SU-DHL-6 (cell line): ENCODE measurements around the gene CPNE4.

Experiments
- H2AFZ ChIP-seq: fragments of 200-600 bp; sonication (generic); 2 replicates; pipeline ENCODE4 v1.6.1; 2014; ENCODE audit warnings: low read depth, mild to moderate bottlenecking, moderate library complexity, mixed read lengths, antibody characterized with exemption, low read length; ENCODE audit not compliant: severe bottlenecking
- H3F3A ChIP-seq: fragments of 200-600 bp; shearing (Covaris generic); 2 replicates; pipeline ENCODE4 v1.6.0; 2016; ENCODE audit warnings: antibody characterized with exemption, mild to moderate bottlenecking; ENCODE audit not compliant: insufficient read depth
- H3K27ac ChIP-seq: fragments of 200-600 bp; sonication (generic); 2 replicates; pipeline ENCODE4 v1.5.1; 2016; ENCODE audit warnings: low read depth, mild to moderate bottlenecking, low read length, moderate library complexity, mixed read lengths
- H3K27me3 ChIP-seq: fragments of 200-600 bp; sonication (generic), shearing (Covaris generic); 2 replicates; pipeline ENCODE4 v1.6.0; 2014; ENCODE audit warnings: mild to moderate bottlenecking, low read length
- H3K36me3 ChIP-seq: fragments of 200-600 bp; sonication (generic); 2 replicates; pipeline ENCODE4 v1.6.1; 2014; ENCODE audit warnings: mild to moderate bottlenecking, low read length, mixed read lengths
- H3K4me2 ChIP-seq: fragments of 300-600, 200-600 bp; shearing (Covaris generic), sonication (generic); 2 replicates; pipeline ENCODE4 v1.6.0; 2014; ENCODE audit warnings: low read length, low read depth, mild to moderate bottlenecking; ENCODE audit not compliant: poor library complexity, severe bottlenecking
- H3K4me3 ChIP-seq: fragments of 200-600 bp; sonication (generic); 2 replicates; pipeline ENCODE4 v1.5.1; 2014; ENCODE audit warnings: antibody characterized with exemption, low read length, mild to moderate bottlenecking, mixed read lengths; ENCODE audit not compliant: insufficient read depth, poor library complexity, severe bottlenecking
- H3K79me2 ChIP-seq: fragments of 200-600 bp; sonication (generic); 2 replicates; pipeline ENCODE4 v1.6.1; 2014; ENCODE audit warnings: mild to moderate bottlenecking, low read length, moderate library complexity; ENCODE audit not compliant: insufficient read depth
- H3K9ac ChIP-seq: fragments of 200-600 bp; sonication (generic); 2 replicates; pipeline ENCODE4 v1.7.0; 2014; ENCODE audit warnings: mild to moderate bottlenecking, low read length
- H3K9me2 ChIP-seq: fragments of 200-600 bp; sonication (generic); replicated peaks from 2 replicates; pipeline ENCODE4 v1.6.1; 2014; ENCODE audit warnings: low read length; ENCODE audit not compliant: insufficient read depth
- H3K9me3 ChIP-seq: fragments of 200-600 bp; sonication (generic); 2 replicates; pipeline ENCODE4 v1.6.1; 2014; ENCODE audit warnings: low read length, mixed read lengths; ENCODE audit not compliant: insufficient read depth
- H4K20me1 ChIP-seq: fragments of 200-600 bp; sonication (generic); 2 replicates; pipeline ENCODE4 v1.6.1; 2014; ENCODE audit warnings: low read depth, mild to moderate bottlenecking, antibody characterized with exemption, low read length, moderate library complexity, mixed read lengths
- EZH2phosphoT487 ChIP-seq: fragments of 200-600 bp; sonication (generic), shearing (Covaris generic); conservative IDR thresholded peaks from 2 replicates; pipeline ENCODE4 v1.6.1; 2018; ENCODE audit warnings: mild to moderate bottlenecking, antibody characterized with exemption, low read length, moderate library complexity, mixed read lengths
- TF ChIP-seq, protein P1 (sequence below): fragments of 200-600 bp; sonication (generic); IDR thresholded peaks from one replicate; pipeline ENCODE4 v1.5.1; 2017; ENCODE audit warnings: antibody characterized with exemption, mild to moderate bottlenecking, low read length, moderate library complexity; ENCODE audit not compliant: insufficient read depth, poor library complexity, severe bottlenecking

CPNE4 gene

DNA sequence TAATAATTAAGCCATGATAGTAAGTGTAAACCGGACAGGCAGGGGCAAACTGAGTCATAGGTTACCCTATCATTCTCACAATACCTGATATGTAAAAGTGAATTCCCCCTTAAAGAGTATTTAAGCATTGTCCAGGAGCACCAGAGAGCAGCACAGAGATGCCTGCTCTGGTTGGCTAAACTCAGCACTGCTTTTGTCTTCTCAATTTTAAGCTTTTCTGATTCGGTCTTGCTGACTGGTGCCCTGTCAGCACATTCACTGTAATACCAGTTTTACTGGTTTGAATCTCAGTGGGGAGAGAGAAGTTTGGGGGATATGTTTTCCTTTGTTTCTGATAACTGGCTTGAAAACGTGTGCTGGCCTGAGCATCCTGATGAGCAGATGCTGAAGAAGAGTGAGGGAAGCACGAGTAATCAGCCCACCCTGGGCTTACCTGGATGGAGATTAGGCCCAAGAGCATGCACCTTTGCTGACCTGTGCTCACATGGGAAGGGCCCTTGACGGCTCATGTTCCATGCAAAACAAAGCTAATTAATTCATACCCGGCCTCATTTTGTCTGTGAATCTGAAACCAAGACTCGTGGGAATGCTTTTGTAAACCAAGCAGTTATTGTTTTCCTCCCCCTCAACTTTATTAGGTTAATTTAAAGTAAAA, 323.6 kb downstream of the CPNE4 start:
- Histone ChIP-seq H3K79me2 (no peaks in the 10 kb centered on the region), H3K27ac (no peak overlapping the region), H3K4me3 (no peak overlapping the region), H3K27me3 (no peaks in the 10 kb centered on the region), H3K36me3 (no peaks in the 10 kb centered on the region), H2AFZ (no peak overlapping the region), H3K9me2 (no peaks in the 10 kb centered on the region), H3K9me3 (no peaks in the 10 kb centered on the region), H3K4me2 (no peak overlapping the region), H3F3A (no peaks in the 10 kb centered on the region), H3K9ac (no peak overlapping the region), H4K20me1 (no peaks in the 10 kb centered on the region)
- TF ChIP-seq EZH2phosphoT487: no peak
- TF ChIP-seq, protein P1, sequence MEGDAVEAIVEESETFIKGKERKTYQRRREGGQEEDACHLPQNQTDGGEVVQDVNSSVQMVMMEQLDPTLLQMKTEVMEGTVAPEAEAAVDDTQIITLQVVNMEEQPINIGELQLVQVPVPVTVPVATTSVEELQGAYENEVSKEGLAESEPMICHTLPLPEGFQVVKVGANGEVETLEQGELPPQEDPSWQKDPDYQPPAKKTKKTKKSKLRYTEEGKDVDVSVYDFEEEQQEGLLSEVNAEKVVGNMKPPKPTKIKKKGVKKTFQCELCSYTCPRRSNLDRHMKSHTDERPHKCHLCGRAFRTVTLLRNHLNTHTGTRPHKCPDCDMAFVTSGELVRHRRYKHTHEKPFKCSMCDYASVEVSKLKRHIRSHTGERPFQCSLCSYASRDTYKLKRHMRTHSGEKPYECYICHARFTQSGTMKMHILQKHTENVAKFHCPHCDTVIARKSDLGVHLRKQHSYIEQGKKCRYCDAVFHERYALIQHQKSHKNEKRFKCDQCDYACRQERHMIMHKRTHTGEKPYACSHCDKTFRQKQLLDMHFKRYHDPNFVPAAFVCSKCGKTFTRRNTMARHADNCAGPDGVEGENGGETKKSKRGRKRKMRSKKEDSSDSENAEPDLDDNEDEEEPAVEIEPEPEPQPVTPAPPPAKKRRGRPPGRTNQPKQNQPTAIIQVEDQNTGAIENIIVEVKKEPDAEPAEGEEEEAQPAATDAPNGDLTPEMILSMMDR: no peak

DNA sequence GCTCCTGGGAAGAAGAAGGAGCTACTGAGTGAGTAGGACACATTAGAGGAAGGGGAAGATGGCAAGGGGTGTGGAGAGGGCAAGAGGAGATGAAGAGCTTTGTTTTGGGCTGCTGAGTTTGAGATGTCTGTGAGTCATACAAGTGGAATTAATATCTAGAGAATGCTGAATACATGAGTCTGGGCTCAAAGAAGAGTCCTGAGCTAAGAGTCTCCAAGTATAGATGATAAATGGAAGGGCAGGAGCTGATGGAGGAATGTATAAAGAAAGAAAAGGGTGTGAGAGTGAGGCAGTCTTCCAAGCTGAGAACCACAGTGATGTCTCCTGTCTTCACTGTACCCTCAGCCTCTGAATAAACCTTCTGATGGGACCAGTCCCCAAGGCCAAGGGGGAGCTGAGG, 326.6 kb downstream of the CPNE4 start:
- H3K4me2 ChIP-seq: no peak overlapping the region
- H3K27me3 ChIP-seq: no peaks in the 10 kb centered on the region
- TF ChIP-seq, protein P1: no peak
- TF ChIP-seq EZH2phosphoT487: no peak
- H3K9ac ChIP-seq: no peak overlapping the region
- H3K79me2 ChIP-seq: no peaks in the 10 kb centered on the region
- no peaks in the 10 kb centered on the region for H3K9me2 ChIP-seq
- H3K4me3 ChIP-seq: no peak overlapping the region
- H3K27ac ChIP-seq: no peak overlapping the region
- H3K36me3 ChIP-seq: no peaks in the 10 kb centered on the region
- H3F3A ChIP-seq: no peaks in the 10 kb centered on the region
- no peak overlapping the region for H2AFZ ChIP-seq
- H3K9me3 ChIP-seq: no peaks in the 10 kb centered on the region
- no peaks in the 10 kb centered on the region for H4K20me1 ChIP-seq

DNA sequence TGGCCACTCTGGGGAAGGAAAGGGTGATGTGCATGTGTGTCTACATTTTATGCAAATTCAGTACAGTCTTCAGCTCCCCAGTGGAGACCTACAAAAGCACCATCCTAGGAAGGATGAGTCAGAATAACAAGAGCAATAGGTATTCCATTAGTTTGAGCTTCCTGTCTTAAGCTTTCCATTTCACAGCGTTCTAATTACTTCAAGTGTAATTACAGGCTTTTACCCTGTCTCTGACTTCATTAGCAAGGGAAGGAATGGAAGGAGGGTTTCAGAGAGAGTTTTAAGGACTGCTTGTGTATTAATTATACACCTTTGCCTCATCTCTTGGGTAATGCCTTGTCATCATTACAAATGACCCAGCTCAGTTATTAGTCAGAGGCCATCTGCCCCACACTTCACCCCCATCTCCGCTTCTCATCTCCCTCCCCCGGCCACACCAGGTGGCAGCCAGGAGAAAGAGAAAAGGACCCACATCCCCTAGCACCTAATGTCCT, 329.2 kb downstream of the CPNE4 start:
- Histone ChIP-seq H3K4me2 (no peak overlapping the region), H3K9me3 (no peaks in the 10 kb centered on the region), H3K79me2 (no peaks in the 10 kb centered on the region), H2AFZ (no peak overlapping the region), H3F3A (no peaks in the 10 kb centered on the region), H3K27ac (no peak overlapping the region), H3K9ac (no peak overlapping the region), H3K27me3 (no peaks in the 10 kb centered on the region), H3K4me3 (no peak overlapping the region), H4K20me1 (no peaks in the 10 kb centered on the region), H3K36me3 (no peaks in the 10 kb centered on the region), H3K9me2 (no peaks in the 10 kb centered on the region)
- TF ChIP-seq, protein P1: no peak
- TF ChIP-seq EZH2phosphoT487: no peak
